WTC11 (cell line): ENCODE measurements around the gene C9orf57. TPM values are rescaled to one million over a fixed set of nuclear protein-coding genes. Genes with fewer than 3 reads are reported as not detected.

Experiments used
- ATAC-seq: fragments of 200-7000 bp; cut with Tn5 transposase; 2 replicates; pipeline ENCODE4 v1.10.0; 2021; ENCODE audit warnings: mild to moderate bottlenecking, moderate library complexity
- CTCF ChIA-PET: fragments of 300-600 bp; sonication (Branson Sonifier 250); formaldehyde crosslinking; loops from one replicate; lab custom pipeline; 2021; ENCODE audit warnings: antibody characterized with exemption; lab: Charles Lee
- POLR2A ChIA-PET: fragments of 350-600 bp; sonication (Branson Sonifier 250); formaldehyde crosslinking; loops from one replicate; lab custom pipeline; 2021; ENCODE audit warnings: antibody characterized with exemption; lab: Charles Lee
- DNase-seq: peaks from one replicate; pipeline ENCODE4 v3.0.0; 2021; ENCODE audit warnings: low spot score
- H3K27ac Mint-ChIP-seq: 2 replicates; pipeline ENCODE4 v1.8.0; 2021; ENCODE audit warnings: mixed read lengths
- H3K27me3 Mint-ChIP-seq: 2 replicates; pipeline ENCODE4 v1.8.0; 2021; ENCODE audit warnings: low read depth, mild to moderate bottlenecking, moderate library complexity, mixed read lengths
- H3K36me3 Mint-ChIP-seq: 2 replicates; pipeline ENCODE4 v1.8.0; 2021; ENCODE audit warnings: mixed read lengths
- H3K4me1 Mint-ChIP-seq: 2 replicates; pipeline ENCODE4 v1.8.0; 2022; ENCODE audit warnings: mixed read lengths
- H3K4me3 Mint-ChIP-seq: 2 replicates; pipeline ENCODE4 v1.8.0; 2021; ENCODE audit warnings: mild to moderate bottlenecking, moderate library complexity, mixed read lengths
- H3K9me3 Mint-ChIP-seq: 2 replicates; pipeline ENCODE4 v1.8.0; 2021; ENCODE audit warnings: mixed read lengths
- FOXJ3 ChIP-seq: sonication (generic); formaldehyde crosslinking; IDR thresholded peaks from 2 replicates; pipeline ENCODE4 v1.9.0; 2021; ENCODE audit warnings: missing genetic modification reagents, mild to moderate bottlenecking, borderline replicate concordance
- JUN ChIP-seq: sonication (generic); formaldehyde crosslinking; IDR thresholded peaks from 2 replicates; pipeline ENCODE4 v1.8.0; 2023; ENCODE audit warnings: mild to moderate bottlenecking, missing genetic modification reagents
- MXD4 ChIP-seq: fragments of 250-450 bp; sonication (Bioruptor Pico); IDR thresholded peaks from 2 replicates; pipeline ENCODE4 v1.8.0; 2021; ENCODE audit warnings: mild to moderate bottlenecking, moderate library complexity, borderline replicate concordance
- MYBL2 ChIP-seq: sonication (generic); formaldehyde crosslinking; IDR thresholded peaks from 2 replicates; pipeline ENCODE4 v1.8.1; 2023; ENCODE audit warnings: mild to moderate bottlenecking, moderate library complexity, missing genetic modification reagents
- NFE2L1 ChIP-seq: sonication (generic); formaldehyde crosslinking; IDR thresholded peaks from 2 replicates; pipeline ENCODE4 v1.8.1; 2023; ENCODE audit warnings: missing genetic modification reagents
- NR1H2 ChIP-seq: sonication (generic); formaldehyde crosslinking; IDR thresholded peaks from 2 replicates; pipeline ENCODE4 v1.9.0; 2021; ENCODE audit warnings: mild to moderate bottlenecking, moderate library complexity, missing genetic modification reagents
- NR2C2 ChIP-seq: sonication (generic); formaldehyde crosslinking; IDR thresholded peaks from 2 replicates; pipeline ENCODE4 v1.8.0; 2022; ENCODE audit warnings: mild to moderate bottlenecking, missing genetic modification reagents
- PRRX2 ChIP-seq: fragments of 250-450 bp; sonication (Bioruptor Pico); IDR thresholded peaks from 2 replicates; pipeline ENCODE4 v1.8.0; 2021; ENCODE audit warnings: mild to moderate bottlenecking
- RORB ChIP-seq: fragments of 250-450 bp; sonication (Bioruptor Pico); IDR thresholded peaks from 2 replicates; pipeline ENCODE4 v1.9.0; 2021; ENCODE audit warnings: mild to moderate bottlenecking
- SP1 ChIP-seq: sonication (generic); formaldehyde crosslinking; conservative IDR thresholded peaks from 2 replicates; pipeline ENCODE4 v1.8.1; 2022; ENCODE audit warnings: missing genetic modification reagents
- ZNF121 ChIP-seq: sonication (generic); formaldehyde crosslinking; IDR thresholded peaks from 2 replicates; pipeline ENCODE4 v1.8.0; 2023; ENCODE audit warnings: missing genetic modification reagents
- ZNF232 ChIP-seq: sonication (generic); formaldehyde crosslinking; IDR thresholded peaks from 2 replicates; pipeline ENCODE4 v1.8.0; 2022; ENCODE audit warnings: mild to moderate bottlenecking, missing genetic modification reagents
- ZNF263 ChIP-seq: sonication (generic); formaldehyde crosslinking; IDR thresholded peaks from 2 replicates; pipeline ENCODE4 v1.8.1; 2022; ENCODE audit warnings: low read depth, mild to moderate bottlenecking, moderate library complexity, missing genetic modification reagents
- total RNA-seq: library from RNA; stranded (reverse); gene quantifications from 3 replicates; pipeline ENCODE4 v1.2.3, GENCODE V29; 2021
- TF ChIP-seq, protein P1 (sequence below): sonication (generic); formaldehyde crosslinking; IDR thresholded peaks from 2 replicates; pipeline ENCODE4 v1.8.1; 2023; ENCODE audit warnings: mild to moderate bottlenecking, missing genetic modification reagents
- TF ChIP-seq, protein P2 (sequence below): fragments of 250-450 bp; sonication (Bioruptor Pico); IDR thresholded peaks from 2 replicates; pipeline ENCODE4 v1.8.0; 2021; ENCODE audit warnings: mild to moderate bottlenecking
- TF ChIP-seq, protein P3 (sequence below): sonication (generic); formaldehyde crosslinking; conservative IDR thresholded peaks from 2 replicates; pipeline ENCODE4 v1.8.1; 2023; ENCODE audit warnings: mild to moderate bottlenecking, low read depth, missing genetic modification reagents, moderate library complexity
- TF ChIP-seq, protein P4 (sequence below): sonication (generic); formaldehyde crosslinking; IDR thresholded peaks from 2 replicates; pipeline ENCODE4 v1.8.1; 2022; ENCODE audit warnings: mild to moderate bottlenecking, moderate library complexity, missing genetic modification reagents
- TF ChIP-seq, protein P5 (sequence below): sonication (generic); formaldehyde crosslinking; IDR thresholded peaks from 2 replicates; pipeline ENCODE4 v1.8.1; 2023; ENCODE audit warnings: mild to moderate bottlenecking, missing genetic modification reagents
- TF ChIP-seq, protein P6 (sequence below): sonication (generic); formaldehyde crosslinking; IDR thresholded peaks from 2 replicates; pipeline ENCODE4 v1.8.0; 2022; ENCODE audit warnings: mild to moderate bottlenecking, missing genetic modification reagents

The C9orf57 gene
- total RNA-seq, 1 experiment from 2014 or later, result not detected

DNA sequence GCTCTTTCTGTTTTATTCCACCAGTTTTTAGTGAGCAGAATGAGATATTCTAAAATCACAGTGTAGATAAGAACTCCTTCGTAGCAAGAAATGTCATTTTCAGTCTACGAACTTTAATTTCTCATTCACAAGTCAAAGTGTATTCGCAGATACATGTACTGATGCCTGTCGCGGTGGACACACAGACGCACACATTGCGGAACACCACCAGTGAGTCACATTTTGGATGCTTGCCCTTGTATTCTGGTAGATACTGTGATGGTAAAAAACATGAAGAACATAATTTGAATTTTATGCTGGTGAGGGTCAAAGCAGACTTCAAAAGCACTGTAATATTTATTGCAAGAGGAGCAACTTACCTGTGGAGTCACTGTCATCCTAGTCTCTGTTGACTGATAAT, 4.7 kb upstream of the C9orf57 start:
- Mint-ChIP-seq H3K27ac (no peak overlapping the region), H3K4me3 (no peak overlapping the region), H3K27me3 (no peaks in the 10 kb centered on the region), H3K9me3 (peaks cover 9% of the 10 kb centered on the region), H3K36me3 (no peaks in the 10 kb centered on the region), H3K4me1 (no peaks in the 10 kb centered on the region)
- no peak for DNase-seq
- CTCF ChIA-PET, result interaction anchor here (0.8 to 1.5 kb wide), 2 partner anchors 26 to 258 kb away, joined by 3 read pairs; no protein-coding TSS in a partner anchor
- POLR2A ChIA-PET, result interaction anchor here (0.7 kb wide), 1 partner anchor 919 kb away, joined by 5 read pairs; no protein-coding TSS in a partner anchor
- ATAC-seq, result no peak
- TF ChIP-seq SP1 (CRISPR knock-in tag) (no peak), JUN (CRISPR knock-in tag) (no peak), NR1H2 (CRISPR knock-in tag) (no peak), ZNF121 (CRISPR knock-in tag) (no peak), MXD4 (CRISPR knock-in tag) (no peak)
- TF ChIP-seq, protein P1, sequence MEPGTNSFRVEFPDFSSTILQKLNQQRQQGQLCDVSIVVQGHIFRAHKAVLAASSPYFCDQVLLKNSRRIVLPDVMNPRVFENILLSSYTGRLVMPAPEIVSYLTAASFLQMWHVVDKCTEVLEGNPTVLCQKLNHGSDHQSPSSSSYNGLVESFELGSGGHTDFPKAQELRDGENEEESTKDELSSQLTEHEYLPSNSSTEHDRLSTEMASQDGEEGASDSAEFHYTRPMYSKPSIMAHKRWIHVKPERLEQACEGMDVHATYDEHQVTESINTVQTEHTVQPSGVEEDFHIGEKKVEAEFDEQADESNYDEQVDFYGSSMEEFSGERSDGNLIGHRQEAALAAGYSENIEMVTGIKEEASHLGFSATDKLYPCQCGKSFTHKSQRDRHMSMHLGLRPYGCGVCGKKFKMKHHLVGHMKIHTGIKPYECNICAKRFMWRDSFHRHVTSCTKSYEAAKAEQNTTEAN (CRISPR knock-in tag), result no peak

DNA sequence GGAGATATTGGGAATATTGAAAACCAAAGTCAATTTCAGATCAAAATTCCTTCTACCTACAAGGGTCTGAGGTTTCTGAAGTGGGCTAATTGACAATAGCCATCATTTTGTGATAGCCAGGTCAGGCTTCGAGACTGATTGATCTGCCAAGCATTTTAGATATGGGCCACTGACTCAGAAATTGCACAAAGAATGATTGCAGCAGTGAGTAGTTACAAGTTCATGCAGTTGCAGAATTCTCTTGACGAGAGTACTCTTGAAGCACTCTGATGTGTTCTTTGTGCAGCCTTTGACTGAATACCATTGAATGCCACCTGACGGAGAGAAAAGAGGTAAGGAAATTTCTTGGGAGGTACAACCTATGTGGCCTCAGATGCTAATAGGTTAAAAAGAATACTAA, 8.3 kb downstream of the C9orf57 start:
- TF ChIP-seq, protein P2, sequence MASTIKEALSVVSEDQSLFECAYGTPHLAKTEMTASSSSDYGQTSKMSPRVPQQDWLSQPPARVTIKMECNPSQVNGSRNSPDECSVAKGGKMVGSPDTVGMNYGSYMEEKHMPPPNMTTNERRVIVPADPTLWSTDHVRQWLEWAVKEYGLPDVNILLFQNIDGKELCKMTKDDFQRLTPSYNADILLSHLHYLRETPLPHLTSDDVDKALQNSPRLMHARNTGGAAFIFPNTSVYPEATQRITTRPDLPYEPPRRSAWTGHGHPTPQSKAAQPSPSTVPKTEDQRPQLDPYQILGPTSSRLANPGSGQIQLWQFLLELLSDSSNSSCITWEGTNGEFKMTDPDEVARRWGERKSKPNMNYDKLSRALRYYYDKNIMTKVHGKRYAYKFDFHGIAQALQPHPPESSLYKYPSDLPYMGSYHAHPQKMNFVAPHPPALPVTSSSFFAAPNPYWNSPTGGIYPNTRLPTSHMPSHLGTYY, result no peak
- TF ChIP-seq FOXJ3 (no peak), RORB (CRISPR knock-in tag) (no peak), NR2C2 (no peak), PRRX2 (no peak), MYBL2 (CRISPR knock-in tag) (no peak), NFE2L1 (no peak)
- TF ChIP-seq, protein P3, sequence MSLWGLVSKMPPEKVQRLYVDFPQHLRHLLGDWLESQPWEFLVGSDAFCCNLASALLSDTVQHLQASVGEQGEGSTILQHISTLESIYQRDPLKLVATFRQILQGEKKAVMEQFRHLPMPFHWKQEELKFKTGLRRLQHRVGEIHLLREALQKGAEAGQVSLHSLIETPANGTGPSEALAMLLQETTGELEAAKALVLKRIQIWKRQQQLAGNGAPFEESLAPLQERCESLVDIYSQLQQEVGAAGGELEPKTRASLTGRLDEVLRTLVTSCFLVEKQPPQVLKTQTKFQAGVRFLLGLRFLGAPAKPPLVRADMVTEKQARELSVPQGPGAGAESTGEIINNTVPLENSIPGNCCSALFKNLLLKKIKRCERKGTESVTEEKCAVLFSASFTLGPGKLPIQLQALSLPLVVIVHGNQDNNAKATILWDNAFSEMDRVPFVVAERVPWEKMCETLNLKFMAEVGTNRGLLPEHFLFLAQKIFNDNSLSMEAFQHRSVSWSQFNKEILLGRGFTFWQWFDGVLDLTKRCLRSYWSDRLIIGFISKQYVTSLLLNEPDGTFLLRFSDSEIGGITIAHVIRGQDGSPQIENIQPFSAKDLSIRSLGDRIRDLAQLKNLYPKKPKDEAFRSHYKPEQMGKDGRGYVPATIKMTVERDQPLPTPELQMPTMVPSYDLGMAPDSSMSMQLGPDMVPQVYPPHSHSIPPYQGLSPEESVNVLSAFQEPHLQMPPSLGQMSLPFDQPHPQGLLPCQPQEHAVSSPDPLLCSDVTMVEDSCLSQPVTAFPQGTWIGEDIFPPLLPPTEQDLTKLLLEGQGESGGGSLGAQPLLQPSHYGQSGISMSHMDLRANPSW, result no peak
- TF ChIP-seq, protein P4, sequence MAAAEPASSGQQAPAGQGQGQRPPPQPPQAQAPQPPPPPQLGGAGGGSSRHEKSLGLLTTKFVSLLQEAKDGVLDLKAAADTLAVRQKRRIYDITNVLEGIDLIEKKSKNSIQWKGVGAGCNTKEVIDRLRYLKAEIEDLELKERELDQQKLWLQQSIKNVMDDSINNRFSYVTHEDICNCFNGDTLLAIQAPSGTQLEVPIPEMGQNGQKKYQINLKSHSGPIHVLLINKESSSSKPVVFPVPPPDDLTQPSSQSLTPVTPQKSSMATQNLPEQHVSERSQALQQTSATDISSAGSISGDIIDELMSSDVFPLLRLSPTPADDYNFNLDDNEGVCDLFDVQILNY, result no peak
- TF ChIP-seq, protein P5, sequence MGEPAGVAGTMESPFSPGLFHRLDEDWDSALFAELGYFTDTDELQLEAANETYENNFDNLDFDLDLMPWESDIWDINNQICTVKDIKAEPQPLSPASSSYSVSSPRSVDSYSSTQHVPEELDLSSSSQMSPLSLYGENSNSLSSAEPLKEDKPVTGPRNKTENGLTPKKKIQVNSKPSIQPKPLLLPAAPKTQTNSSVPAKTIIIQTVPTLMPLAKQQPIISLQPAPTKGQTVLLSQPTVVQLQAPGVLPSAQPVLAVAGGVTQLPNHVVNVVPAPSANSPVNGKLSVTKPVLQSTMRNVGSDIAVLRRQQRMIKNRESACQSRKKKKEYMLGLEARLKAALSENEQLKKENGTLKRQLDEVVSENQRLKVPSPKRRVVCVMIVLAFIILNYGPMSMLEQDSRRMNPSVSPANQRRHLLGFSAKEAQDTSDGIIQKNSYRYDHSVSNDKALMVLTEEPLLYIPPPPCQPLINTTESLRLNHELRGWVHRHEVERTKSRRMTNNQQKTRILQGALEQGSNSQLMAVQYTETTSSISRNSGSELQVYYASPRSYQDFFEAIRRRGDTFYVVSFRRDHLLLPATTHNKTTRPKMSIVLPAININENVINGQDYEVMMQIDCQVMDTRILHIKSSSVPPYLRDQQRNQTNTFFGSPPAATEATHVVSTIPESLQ (CRISPR knock-in tag), result no peak
- Mint-ChIP-seq H3K4me3 (no peak overlapping the region), H3K27ac (no peak overlapping the region), H3K4me1 (no peaks in the 10 kb centered on the region), H3K27me3 (no peaks in the 10 kb centered on the region), H3K9me3 (no peaks in the 10 kb centered on the region), H3K36me3 (no peaks in the 10 kb centered on the region)
- DNase-seq (no peak), ATAC-seq (no peak)
- ChIA-PET CTCF (no interaction called here), POLR2A (no interaction called here)

DNA sequence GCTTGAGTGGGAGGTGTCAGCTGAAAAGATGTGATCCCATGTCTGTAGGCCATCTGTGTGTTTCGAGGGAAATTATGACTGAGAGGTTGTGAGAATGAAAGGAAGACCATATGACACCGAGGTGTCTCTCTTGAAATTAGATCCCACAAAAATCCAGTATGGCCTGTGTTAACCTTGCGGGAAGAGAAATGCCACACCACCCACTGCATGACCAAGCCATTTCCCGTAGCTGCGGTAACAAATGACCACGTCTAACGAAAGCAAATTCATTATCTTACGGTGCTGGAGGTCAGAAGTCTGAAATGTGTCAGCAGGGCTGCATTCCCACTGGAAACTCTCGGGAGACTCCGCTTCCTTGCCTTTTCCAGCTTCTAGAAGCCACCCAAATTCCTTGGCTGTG, 11.6 kb downstream of the C9orf57 start:
- CTCF ChIA-PET, result interaction anchor here (1.6 kb wide), 1 partner anchor 10 kb away, joined by 6 read pairs; no protein-coding TSS in a partner anchor

More for the DNA sequence above, 11.6 kb downstream of the C9orf57 start:
- DNase-seq, result no peak
- no peaks in the 10 kb centered on the region; the same call in 1 of the 2 replicates for H3K27me3 Mint-ChIP-seq
- no peak for ATAC-seq
- H3K4me3 Mint-ChIP-seq, result no peak overlapping the region
- H3K9me3 Mint-ChIP-seq, result no peaks in the 10 kb centered on the region
- no peak overlapping the region for H3K27ac Mint-ChIP-seq
- POLR2A ChIA-PET, result no interaction called here
- H3K36me3 Mint-ChIP-seq, result no peaks in the 10 kb centered on the region
- H3K4me1 Mint-ChIP-seq, result no peaks in the 10 kb centered on the region
- no peak for TF ChIP-seq ZNF263 (CRISPR knock-in tag)
- no peak for TF ChIP-seq ZNF232 (CRISPR knock-in tag)
- TF ChIP-seq, protein P6, sequence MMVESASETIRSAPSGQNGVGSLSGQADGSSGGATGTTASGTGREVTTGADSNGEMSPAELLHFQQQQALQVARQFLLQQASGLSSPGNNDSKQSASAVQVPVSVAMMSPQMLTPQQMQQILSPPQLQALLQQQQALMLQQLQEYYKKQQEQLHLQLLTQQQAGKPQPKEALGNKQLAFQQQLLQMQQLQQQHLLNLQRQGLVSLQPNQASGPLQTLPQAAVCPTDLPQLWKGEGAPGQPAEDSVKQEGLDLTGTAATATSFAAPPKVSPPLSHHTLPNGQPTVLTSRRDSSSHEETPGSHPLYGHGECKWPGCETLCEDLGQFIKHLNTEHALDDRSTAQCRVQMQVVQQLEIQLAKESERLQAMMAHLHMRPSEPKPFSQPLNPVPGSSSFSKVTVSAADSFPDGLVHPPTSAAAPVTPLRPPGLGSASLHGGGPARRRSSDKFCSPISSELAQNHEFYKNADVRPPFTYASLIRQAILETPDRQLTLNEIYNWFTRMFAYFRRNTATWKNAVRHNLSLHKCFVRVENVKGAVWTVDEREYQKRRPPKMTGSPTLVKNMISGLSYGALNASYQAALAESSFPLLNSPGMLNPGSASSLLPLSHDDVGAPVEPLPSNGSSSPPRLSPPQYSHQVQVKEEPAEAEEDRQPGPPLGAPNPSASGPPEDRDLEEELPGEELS (CRISPR knock-in tag), result no peak
